ELR (cell line): ENCODE results near the gene TMEM178B.

Experiments
- DNase-seq: peaks from one replicate; pipeline ENCODE4 v3.0.0-alpha.2; 2015; ENCODE audit warnings: low read depth

The TMEM178B gene

DNA sequence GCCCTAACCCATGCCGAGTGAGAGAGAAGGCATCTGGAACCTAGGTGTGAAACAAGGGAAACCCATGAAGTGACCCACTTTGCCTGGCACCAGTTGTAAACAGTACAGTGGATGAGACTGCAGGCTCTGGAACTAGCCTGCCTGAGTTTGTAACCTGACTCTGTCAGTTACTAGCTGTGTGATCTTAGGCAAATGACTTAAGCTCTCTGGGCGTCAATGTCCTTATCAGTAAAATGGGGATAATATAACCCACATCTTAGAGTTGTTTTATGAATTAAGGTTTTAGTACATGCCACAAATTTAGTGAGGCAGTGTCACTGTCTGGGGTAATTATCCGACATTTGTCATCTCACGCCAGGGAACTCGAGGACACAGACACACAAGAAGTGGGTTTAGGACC is 394.5 kb downstream of the TMEM178B start:
- no peak for DNase-seq

GRCh38 chr7:141475679-141476078 is 401.8 kb downstream of the TMEM178B start:
- no peak for DNase-seq

GRCh38 chr7:141477865-141478264 is 404.0 kb downstream of the TMEM178B start:
- no peak for DNase-seq

DNA sequence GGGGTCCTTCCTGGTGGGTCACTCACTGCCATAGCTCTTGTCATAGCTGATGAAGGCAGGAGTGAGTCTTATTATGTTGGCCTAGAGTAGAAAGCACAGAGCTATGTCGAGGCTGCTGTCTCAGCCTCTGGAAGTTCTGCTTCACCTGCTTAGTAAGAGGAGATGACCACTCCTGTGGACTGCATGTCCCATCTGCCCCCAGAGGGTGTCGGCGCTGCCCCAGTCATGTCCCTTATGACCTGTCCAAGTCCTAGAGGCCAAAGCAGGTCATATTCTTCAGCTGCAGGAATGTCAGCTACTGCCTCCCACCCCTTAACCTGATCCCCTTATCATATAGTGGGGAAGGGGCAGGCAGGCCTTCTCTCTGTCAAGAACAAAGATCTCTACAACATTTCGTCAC is 405.0 kb downstream of the TMEM178B start:
- no peak for DNase-seq

DNA sequence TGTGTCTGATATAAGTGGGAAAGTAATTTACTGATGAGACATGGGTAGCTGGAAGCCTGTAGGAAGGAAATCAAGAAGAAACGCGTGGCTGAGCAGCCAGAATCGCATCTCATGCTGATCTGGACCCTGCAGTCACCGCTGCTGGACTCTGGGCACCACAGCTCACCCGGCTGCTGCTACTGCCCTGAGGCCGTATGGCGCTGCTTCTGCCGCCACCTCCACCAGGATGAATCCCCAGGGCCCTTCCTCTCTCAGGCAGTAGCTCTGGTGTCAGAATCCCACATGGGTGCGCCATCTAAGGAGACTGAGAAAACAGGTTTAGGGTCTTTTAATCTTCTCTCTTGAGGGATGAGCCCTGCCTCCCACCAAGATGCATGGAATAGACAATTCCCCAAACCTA is 407.1 kb downstream of the TMEM178B start:
- no peak for DNase-seq

DNA sequence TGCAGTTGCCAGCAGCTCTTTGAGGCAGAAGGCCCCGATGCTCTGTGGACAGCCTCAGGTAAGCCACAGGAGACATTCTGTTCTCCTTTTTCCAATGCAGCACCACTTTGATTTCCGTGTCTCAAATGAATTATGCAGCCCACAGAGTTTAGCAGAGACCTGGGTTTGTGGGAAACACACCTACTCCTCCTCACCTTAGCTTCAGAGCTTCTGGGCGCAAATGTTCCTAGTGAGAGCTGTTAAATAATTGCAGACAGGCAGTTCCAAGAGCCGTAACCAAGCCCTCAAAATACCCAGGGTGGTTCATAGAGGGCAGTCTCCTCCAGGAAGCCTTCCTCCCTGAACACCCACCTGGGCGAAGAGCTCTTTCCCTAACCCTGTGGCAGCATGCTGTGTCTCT is 408.1 kb downstream of the TMEM178B start:
- DNase-seq, result no peak

GRCh38 chr7:141483044-141483443 is 409.2 kb downstream of the TMEM178B start:
- peak; percentile 16 for DNase-seq

- DNase-seq, result no peak
Measured at GRCh38 chr7:141484907-141485306, 411.0 kb downstream of the TMEM178B start.

DNA sequence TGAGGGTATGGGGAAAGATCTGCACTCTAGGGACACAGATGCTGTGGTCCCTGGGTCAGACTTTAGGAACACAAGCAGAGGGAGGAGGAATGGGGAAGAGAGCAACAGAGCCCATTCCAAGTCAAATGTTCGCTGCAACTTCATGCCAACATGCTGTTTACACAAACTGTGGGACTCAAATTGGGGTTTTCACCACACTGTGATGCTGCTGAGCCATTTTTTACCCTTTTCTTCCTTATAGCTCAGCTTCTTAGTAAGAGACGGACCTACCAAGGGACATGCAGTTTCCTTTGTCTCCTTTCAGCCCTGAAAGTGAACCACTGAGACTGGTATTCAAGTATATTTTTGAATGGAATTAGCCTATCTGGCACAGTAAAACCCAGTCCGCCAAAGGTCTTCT is 413.1 kb downstream of the TMEM178B start:
- no peak for DNase-seq

DNA sequence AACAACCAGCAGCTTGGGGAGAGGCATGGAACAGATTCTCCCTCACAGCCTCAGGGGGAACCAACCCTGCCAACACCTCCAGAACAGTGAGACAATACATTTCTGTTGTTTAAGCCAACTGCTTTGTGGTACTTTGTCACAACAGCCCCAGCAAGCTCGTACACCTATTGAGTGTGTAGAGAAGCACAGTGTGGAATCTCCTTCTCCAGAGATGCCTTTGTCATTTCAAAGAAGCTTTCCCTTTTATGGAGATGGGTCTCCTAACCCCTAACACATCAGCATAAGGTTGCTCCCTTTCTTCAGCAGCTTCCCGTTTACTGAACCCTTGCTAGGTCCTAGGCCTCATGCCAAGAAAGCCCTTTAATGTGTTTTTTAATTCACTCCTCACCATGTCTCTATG is 416.6 kb downstream of the TMEM178B start:
- no peak for DNase-seq

GRCh38 chr7:141495057-141495456 is 421.2 kb downstream of the TMEM178B start:
- no peak for DNase-seq

- no peak for DNase-seq
Measured at GRCh38 chr7:141497391-141497790, 423.5 kb downstream of the TMEM178B start.

- no peak for DNase-seq
Measured at GRCh38 chr7:141500608-141501007, 426.7 kb downstream of the TMEM178B start.

- DNase-seq, result no peak
Measured at GRCh38 chr7:141501451-141501850, 427.6 kb downstream of the TMEM178B start.

- DNase-seq, result no peak
Measured at GRCh38 chr7:141511316-141511675, 437.4 kb downstream of the TMEM178B start.

DNA sequence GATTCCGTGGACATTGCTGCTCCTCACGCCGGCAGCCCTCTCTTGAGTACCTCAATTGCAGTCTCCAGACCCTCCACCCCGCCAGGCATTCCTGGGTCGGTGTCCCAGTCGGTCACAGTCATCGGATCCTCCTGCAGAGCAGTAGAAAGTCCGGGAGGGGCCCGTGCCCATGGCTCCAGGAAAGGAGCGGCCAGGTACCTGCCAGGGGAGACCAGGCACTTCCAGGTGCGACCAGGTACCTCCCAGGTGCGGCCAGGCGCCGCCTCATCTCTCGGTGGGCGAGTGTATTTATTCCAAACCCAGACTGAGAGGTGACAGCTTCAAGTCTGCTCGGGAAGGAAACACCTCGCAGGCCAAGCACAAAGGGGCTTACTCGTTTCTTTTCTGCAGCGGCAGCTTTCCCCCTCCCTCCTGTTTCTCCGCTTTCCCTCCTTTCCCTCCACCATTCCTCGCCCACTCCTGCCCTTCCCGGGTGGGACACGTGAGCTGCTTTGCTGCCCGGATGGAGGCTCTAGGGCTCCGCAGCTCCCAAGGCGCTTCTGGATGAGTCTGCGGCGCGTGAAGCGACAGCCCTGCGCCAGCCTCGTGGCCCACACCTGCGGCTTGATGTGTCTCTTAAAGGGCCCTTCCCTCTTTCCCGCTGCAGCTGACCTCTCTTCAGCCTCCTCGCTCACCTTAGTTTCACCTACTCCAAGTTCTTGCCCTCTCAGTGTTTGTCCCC is 438.0 kb downstream of the TMEM178B start:
- no peak for DNase-seq

DNA sequence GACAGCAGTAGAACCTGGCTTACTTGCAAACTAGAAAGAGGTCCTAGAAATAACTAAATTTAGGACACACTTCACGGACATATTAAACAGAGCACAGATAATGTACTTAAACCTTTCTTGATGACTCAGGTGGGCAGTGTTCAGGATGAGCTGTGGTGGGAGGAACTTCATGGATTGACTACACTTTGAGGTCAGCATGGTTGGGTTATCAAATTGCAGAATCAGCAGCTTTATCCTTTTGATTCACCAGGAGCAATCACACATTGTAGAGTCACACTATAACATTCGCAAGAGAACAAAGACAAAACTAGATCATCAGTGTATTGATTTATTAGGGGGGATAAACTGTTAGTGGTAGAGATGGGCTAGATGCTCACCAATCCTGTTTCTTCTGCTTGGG is 438.7 kb downstream of the TMEM178B start:
- DNase-seq, result no peak

DNA sequence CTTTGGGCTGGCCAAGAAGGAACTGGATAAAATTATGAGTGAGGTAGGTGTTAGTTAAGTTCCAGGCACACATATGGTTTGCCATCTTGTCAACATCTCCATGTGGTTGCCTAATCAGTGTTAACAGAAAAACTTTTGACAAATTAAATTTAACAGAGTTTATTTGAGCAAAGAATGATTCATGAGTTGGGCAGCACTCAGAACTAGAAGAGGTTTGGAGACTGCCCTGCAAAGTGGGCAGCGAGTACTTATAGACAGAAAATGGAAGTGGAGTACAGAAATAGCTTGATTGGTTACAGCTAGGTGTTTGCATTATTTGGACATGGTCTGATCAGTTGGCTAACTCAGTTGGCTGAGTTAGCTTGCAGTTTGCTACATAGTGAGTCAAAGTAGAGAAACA is 439.9 kb downstream of the TMEM178B start:
- DNase-seq, result no peak

DNA sequence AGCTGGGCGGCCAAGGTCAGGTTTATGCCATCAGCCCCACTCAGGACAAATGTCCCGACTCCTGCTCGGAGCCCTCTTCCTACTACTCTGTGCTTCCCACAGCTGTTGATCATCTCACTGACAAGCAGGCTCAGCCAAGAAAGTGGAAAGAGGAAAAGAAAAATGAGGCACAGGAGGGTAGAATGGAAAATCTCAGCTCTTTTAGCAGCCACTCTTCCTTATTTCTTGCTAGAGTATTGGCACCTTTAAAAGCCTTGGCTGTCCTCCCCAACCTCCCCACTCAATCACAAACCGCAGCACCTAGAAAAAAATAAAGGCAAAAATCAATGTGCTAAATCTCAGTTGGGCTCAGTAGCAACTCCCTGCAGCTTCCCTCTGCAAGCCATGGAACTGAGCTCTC is 442.1 kb downstream of the TMEM178B start:
- no peak for DNase-seq

GRCh38 chr7:141519623-141520022 is 445.8 kb downstream of the TMEM178B start:
- no peak for DNase-seq

GRCh38 chr7:141522657-141523342 is 448.9 kb downstream of the TMEM178B start:
- no peak for DNase-seq

- no peak for DNase-seq
Measured at GRCh38 chr7:141525973-141526514, 452.2 kb downstream of the TMEM178B start.

- no peak for DNase-seq
Measured at GRCh38 chr7:141527076-141527475, 453.2 kb downstream of the TMEM178B start.

DNA sequence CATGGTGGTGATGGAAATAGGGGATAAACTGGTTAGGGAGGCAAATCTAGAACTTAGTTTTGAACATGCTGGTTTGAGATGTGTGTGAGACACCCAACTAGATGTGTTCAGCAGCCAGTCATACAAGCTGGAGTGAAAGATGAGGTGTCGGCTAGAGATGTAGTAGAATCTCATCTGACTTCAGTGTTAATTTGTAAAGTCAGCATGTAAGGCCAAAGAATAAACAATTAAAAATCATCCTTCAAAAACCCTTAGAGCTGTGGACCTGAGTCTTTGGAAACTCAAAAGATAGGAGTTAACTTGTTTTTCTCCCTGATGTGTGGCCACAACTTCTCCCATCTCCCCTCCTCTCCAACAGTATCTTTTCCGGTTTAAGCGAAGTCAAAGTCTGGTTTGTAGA is 454.5 kb downstream of the TMEM178B start:
- DNase-seq, result no peak
